ENCODE results near the gene HOXD12.

The HOXD12 gene

GRCh38 chr2:176099728-176100546, at the start of gene HOXD12:
TSS of gene HOXD12 (plus strand) at chr2:176099795. CDS start at chr2:176099802, 7 bp downstream.
- DNase-seq = peak in 1 of 2 experiments; percentile 3

- DNase-seq = no peak
These were observed 43.2 kb upstream of the HOXD12 start for GRCh38 chr2:176056406-176056805.

DNA sequence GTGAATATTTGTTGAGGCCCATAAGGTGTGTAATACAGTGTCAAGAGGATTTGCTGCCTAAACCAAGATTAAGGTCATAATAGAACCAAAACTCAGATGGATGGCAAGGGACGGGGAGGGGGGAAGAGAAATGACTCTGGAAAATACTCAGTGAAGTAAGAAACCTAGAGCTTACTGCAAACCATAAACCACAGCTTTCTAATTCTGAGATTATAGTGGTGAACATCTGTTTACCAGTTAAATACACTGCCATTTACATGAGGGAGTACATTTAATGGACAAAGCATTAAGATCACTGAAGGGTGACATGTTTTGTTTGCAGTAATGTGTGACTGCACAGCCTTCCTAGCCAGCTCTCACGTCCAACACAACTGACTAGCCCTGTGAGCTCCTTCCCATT, 35.6 kb upstream of the HOXD12 start:
- no peak for DNase-seq

DNA sequence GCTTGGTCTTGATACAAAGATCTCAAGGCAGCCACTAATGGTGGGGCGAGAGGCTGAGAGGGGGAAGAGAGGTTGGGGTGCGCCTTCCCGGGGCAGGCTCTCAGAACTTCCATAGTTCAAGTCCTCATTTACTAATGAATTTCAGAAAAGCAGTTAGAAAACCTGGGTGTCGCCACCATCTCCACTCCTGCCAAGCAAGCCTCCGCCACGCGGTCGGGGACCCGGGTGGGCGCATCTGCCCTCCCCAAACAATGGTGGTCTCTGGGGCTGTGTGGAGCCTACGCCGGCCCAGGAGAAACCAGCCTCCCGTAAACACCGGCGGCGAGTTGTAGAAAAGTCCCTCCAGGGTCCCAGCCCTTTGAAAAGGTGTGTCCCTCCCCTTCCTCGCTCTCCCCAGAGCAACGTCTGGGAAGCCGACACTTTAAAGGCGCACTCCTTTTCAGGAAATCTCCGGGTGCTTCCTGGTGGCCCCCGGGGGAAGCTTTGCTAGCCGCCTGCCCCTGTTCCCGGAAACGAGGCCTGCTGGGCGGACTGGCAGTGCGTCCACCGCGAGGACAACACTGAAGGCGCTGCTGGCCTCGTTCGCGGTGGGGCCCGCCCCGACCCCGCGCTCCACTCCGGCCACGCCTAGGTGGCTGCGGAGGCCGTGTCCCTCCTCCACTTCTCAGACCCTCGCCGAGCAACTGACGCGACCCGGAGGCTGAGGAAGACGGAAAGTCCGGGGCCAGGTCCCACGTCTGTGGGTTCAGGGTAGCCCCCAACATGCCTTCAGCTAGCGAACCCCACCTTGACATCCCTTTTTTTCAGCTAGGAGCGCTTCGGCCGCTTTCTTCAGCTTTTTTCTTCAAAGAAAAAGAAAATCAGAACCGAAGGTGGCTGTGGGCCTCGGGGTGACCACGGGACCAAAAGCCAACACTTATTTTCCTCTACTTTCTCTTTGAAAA, 32.7 kb upstream of the HOXD12 start:
- no peak for DNase-seq

GRCh38 chr2:176067589-176068418, 31.8 kb upstream of the HOXD12 start:
- no peak for DNase-seq

DNA sequence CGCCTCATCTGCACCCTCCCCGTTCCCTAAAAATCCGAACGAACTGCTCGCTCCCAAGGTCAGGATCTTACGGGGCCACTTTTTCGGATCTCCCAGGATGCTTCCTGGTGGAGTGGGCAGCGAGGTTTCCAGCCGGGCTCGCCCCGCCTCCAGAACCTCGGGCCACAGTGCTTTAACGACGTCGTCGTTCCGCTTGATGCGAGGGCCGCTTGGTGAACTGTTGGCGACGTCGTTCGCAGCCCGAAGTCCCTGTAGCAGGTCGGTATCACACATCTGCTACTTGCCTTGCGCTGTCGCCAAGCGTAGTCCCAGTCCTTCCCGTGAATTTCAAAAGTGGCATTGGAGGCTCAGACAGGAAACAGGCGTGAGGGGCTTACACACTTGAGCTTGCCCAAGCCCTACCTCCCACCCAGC, 31.2 kb upstream of the HOXD12 start:
- DNase-seq = no peak

DNA sequence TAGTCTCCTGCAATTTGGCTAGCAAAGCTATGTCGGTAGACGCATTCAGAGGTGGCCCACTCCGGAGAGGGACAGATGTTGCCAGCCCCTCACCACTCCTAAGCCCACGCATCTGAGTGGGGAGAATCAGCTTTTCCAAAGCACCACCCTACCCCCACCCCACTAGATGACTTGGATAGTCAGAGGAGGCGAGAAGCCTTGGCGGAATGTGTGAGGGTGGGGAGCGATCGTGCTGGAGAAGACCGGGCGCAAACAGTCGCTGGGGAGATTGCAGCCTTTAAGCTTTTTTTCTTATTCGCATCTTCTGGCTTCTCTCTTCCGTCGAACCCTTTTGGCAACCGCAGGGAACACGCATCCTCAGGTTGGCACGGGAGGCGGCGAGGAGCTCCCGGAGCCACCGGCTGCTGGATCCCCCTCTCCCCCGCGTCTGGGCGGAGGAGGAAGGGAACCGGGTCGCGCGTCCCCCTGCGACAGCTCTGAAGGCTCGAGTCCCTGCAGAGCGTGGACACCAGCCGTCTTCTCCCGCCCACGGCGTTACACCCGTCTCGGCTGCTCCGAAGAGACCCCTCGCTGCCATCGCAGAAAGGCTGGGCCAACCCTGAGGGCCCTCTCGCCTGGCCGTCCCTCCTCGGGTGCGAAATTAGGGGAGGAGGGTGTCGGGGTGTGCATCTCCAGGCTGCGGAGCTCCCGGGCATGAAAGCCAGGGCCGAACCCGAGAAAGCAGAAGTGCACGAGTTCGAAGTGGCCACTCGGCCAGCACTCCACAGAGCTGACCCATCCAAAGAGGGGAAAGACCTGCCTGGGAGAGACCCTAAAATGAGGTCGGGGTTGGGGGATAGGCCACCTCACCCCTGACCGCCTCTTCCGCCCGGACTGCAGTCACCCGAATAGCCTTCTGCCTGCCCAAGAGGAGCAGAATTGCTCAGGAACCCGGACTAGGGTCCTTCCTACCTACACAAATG, 28.0 kb upstream of the HOXD12 start:
- DNase-seq = no peak

DNA sequence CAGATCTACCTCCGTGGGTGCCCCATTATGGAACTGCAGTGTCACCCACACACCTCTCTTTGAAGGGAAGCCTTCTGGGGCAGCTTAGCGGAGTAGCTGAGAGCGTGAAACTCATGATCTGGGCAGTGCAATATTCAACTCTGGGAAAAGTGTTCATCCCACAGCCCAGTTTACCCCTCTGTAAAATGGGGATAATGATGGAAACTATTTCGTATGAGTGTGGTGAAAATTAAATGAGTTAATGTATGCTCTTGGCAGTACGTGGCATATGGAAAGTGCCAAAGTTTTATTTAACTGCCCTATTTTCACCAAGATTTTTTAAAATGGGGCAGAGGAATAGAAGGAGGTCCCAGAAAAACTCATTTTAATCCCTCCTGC, 27.3 kb upstream of the HOXD12 start:
- no peak for DNase-seq

DNA sequence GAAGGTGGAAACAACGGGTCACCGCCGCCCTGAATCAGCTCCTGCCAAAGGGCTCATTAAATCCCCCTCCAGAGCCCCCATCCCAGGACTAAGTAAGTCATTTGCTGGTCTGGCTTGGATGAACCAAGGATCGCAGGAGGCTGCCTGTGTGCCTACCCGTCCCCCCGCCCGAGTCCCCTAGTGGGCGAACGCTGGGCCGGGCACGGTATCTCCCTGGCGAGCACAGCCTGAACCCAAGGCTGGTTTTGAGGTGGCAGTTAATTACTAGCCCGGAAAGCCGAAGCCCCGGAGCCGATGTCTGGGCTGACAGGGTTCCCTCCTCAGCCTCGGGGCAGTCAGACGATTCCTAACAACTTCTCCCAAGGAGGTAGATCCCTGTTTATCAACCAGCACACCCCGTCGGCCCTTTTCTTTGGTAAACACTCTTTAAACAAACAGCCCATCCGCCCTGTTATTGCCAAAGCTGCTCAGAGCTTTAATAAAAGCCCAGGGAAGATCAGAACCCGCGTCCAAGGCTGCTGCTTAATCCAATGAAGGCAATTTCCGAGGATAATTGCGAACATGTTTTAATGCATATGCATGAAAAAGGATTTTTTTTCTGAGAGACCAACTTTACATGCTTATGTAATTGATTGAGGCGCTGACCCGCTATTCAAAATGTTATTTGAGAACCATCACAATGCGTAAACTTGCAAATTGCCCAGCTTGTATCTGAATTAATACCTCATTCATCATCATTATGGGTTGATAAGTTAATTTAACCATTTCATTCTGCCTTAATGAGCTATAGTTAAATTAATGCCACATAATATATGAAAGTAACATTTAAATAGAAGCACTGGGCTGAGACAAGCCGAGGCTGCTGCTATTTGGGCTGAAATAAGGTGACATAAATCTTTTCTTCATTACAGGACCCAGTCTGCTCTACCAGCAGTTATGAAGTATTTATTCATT, 26.4 kb upstream of the HOXD12 start:
- DNase-seq = no peak

DNA sequence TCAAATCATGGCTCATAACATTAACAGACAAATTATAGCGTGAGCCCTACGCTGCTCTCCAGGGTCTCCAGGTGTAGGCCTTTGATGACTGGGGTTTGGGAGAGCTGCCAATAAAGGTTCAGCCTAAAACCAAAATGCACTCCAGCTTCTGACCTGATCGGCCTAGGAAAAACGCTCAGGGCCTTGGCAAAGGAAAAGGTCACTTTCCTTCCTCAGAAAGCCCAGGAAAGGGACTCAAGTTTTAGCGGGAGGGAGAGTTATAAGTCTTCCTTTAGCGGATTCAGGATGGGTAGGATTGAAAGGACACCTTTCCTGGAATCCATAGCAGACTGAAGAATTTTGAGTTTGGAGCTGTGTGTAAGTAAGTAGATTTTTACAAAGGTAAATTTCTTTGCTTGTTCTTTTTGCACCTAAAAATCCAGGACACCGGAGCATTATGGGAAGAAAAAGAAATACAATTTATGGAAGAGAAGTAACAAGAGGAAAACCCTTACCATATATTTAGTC, 24.6 kb upstream of the HOXD12 start:
- DNase-seq = no peak

GRCh38 chr2:176075481-176075880, 24.1 kb upstream of the HOXD12 start:
- no peak for DNase-seq

DNA sequence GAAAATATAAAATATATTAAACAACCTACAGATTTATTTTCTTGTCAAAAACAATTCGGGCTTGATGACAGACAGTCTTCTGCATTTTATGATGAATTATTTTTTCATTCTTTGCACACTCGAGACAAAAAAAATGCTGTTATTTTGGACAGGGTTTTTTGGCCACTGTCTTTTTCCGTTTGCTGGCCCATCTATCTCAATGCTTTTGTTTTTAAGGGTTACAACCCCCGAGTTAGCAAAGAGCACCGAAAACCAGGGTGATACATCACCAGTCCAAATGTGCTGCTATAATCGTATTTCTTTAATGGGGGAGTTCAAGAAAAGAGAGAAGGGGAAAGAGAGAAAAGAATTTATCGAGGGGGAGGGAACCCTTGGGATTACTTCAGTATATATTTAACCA, 23.5 kb upstream of the HOXD12 start:
- no peak for DNase-seq

DNA sequence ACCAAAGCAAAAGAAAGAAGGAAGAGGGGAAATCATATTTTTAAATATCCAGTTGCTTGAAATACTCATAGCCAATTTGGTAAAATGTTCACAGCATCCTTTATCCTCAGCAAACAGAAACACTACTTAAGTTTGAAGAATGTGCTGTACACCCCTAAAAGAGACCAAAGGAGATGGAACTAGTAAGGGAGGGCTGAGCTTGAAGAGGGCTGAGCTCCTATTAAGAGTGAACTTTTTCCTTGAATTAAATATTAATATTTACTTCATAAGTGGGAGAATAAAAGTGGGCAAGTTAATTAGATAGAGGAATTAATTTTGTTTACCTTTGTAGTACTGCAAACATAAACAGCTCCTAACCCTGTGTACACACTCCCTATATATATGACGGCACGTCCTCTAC, 22.8 kb upstream of the HOXD12 start:
- DNase-seq = no peak

GRCh38 chr2:176078541-176079284, 20.9 kb upstream of the HOXD12 start:
- DNase-seq = no peak

- DNase-seq = no peak
These were observed 20.2 kb upstream of the HOXD12 start for GRCh38 chr2:176079285-176079830.

GRCh38 chr2:176079831-176080539, 19.6 kb upstream of the HOXD12 start:
- no peak for DNase-seq

DNA sequence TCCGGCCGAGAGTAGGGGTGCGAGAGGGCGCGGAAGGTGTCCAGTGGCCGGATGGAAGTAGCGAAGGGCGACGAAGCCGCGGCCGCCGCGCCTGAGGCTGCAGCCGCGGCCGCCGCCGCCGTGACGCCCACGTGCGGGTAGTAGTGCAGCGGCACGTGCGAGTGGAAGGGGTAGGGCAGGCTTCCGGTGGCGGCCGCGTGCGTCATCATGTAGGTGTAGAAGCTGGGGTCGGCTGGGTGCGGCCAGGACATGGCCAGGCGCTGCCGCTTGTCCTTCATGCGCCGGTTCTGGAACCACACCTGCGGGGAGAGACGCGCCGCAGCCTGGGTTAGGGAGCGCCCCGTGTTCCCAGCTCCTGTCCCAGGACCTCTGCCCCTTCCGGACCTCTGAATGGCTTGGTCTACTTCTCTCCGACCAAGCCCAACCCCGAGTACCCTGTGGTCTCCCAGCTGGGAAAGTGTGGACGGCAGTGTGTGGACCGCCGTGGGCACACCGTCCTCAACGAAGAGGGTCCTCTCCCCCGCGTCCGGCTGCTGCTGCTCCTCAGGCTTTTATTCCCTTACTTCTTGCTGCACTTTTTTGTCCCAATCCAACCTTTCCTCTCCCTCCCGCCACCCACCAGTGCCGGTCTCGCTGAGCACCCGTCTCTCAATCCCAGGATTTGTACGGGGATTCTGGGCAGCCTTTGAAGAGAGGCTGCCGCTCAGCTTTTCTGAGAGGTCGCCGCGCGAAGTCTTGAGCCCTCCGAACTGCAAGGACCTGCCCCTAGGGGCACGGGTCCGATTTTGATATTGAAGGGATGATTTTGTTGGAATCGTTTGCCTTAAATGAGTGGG, 18.8 kb upstream of the HOXD12 start:
- no peak for DNase-seq

Measured in activated CD4-positive, alpha-beta T cell treated with anti-CD3 and anti-CD28 coated beads, Interleukin-2, amount 50 U/mL, for 48 hours (primary cell).